GM12892 (cell line): ENCODE measurements around the gene XPO6.

Experiments used
- POLR2A ChIP-seq: IDR thresholded peaks from 2 replicates; pipeline ENCODE4 v1.6.1; 2011; ENCODE audit warnings: low read depth, low read length, control low read depth
- POLR2AphosphoS5 ChIP-seq: IDR thresholded peaks from 2 replicates; pipeline ENCODE4 v1.6.1; 2011; ENCODE audit warnings: low read depth, low read length, control low read depth
- TAF1 ChIP-seq: IDR thresholded peaks from 2 replicates; pipeline ENCODE4 v1.6.1; 2011; ENCODE audit warnings: low read depth, mild to moderate bottlenecking, control low read depth, low read length, borderline replicate concordance

DNA sequence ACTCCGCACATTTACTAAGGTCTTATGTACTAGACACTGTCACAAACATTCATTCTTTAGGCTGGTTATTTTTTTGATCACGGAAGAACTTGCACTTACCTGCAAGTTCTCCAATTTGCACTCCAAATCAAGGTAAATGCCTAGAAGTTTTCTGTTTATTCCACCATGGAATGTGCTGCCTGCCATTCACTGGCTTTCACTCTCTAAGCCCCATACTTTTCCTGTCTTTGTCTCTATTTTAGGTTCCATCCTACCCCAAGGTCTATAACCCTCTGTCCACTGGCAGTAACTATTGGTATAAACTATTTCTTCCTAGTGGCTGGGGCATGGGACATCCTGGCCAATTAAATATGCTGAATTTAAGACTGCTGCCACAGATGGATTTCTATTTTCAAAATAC, 15.9 kb downstream of the XPO6 start:
- TF ChIP-seq POLR2AphosphoS5 (no peak), POLR2A (no peak; the same call in 1 of the 2 replicates), TAF1 (no peak)
